ENCODE results near the gene PRKAG2.

Gene PRKAG2

GRCh38 chr7:151780631-151781030 is 96.3 kb downstream of the PRKAG2 start:
- ChIA-PET POLR2A (ENCODE audit: low non-redundant PET) (no interaction called here), CTCF (interaction anchor here (0.6 kb wide), 1 partner anchor 17 kb away, joined by 3 read pairs; no protein-coding TSS in a partner anchor)
- DNase-seq (ENCODE audit: low spot score) = no peak
- TF ChIP-seq CTCF (conservative IDR thresholded peaks at IDR 0.05; ENCODE audit: low read depth) = no peak
- no peak overlapping the region for H3K27ac ChIP-seq

GRCh38 chr7:151779678-151780077 is 97.2 kb downstream of the PRKAG2 start:
- TF ChIP-seq CTCF (conservative IDR thresholded peaks at IDR 0.05; ENCODE audit: low read depth) = no peak
- H3K27ac ChIP-seq = no peak overlapping the region
- ChIA-PET CTCF (no interaction called here), POLR2A (ENCODE audit: low non-redundant PET) (no interaction called here)
- DNase-seq (ENCODE audit: low spot score) = no peak

- CTCF ChIA-PET = no interaction called here
- TF ChIP-seq CTCF (conservative IDR thresholded peaks at IDR 0.05; ENCODE audit: low read depth) = no peak
- no peak overlapping the region for H3K27ac ChIP-seq
- POLR2A ChIA-PET (ENCODE audit: low non-redundant PET) = no interaction called here
- DNase-seq (ENCODE audit: low spot score) = no peak
These were observed 97.7 kb downstream of the PRKAG2 start for GRCh38 chr7:151779255-151779654.

- ChIA-PET CTCF (no interaction called here), POLR2A (ENCODE audit: low non-redundant PET) (no interaction called here)
- no peak for DNase-seq (ENCODE audit: low spot score)
- no peak for TF ChIP-seq CTCF (conservative IDR thresholded peaks at IDR 0.05; ENCODE audit: low read depth)
- H3K27ac ChIP-seq = no peak overlapping the region
These were observed 98.8 kb downstream of the PRKAG2 start for GRCh38 chr7:151777908-151778670.

- ChIA-PET CTCF (no interaction called here), POLR2A (ENCODE audit: low non-redundant PET) (no interaction called here)
- no peak overlapping the region for H3K27ac ChIP-seq
- no peak for TF ChIP-seq CTCF (conservative IDR thresholded peaks at IDR 0.05; ENCODE audit: low read depth)
- no peak for DNase-seq (ENCODE audit: low spot score)
These were observed 99.4 kb downstream of the PRKAG2 start for GRCh38 chr7:151777495-151777880.

- no peak overlapping the region for H3K27ac ChIP-seq
- TF ChIP-seq CTCF (conservative IDR thresholded peaks at IDR 0.05; ENCODE audit: low read depth) = no peak
- CTCF ChIA-PET = interaction anchor here (0.6 kb wide), 1 partner anchor 17 kb away, joined by 5 read pairs; no protein-coding TSS in a partner anchor
- POLR2A ChIA-PET (ENCODE audit: low non-redundant PET) = no interaction called here
- no peak for DNase-seq (ENCODE audit: low spot score)
These were observed 99.9 kb downstream of the PRKAG2 start for GRCh38 chr7:151776876-151777494.

Measured in RWPE1 (cell line).